Pancreas (tissue), 10 donors: ENCODE data around the gene U2AF1L4. TPM values are rescaled to one million over a fixed set of nuclear protein-coding genes. Genes with fewer than 3 reads are reported as not detected.

Source experiments
- ATAC-seq, 4 donors: fragments of 200-7000 bp; cut with Tn5 transposase; one replicate each; pipeline versions ENCODE4 v1.8.0 to v1.9.1; 2020; ENCODE audit warnings: mild to moderate bottlenecking in 4 of 4, moderate library complexity in 4 of 4
- DNase-seq, 6 donors: peaks; one replicate each; pipeline ENCODE4 v3.0.0-alpha.2; 2020
- FAIRE-seq: peaks from 2 replicates; lab custom pipeline; 2012; peaks lifted over from hg19 to GRCh38; lab: Jason Lieb, UNC
- H3K27ac ChIP-seq, 4 donors: fragments of 200-600 bp; sonication (generic); 1 replicate in 3 of 4; 2 replicates in 1 of 4; pipeline versions ENCODE4 v1.5.0 to v1.8.0; 2020
- H3K27me3 ChIP-seq, 4 donors: fragments of 200-600 bp; one replicate each; pipeline ENCODE4 v1.8.0; 2021
- H3K36me3 ChIP-seq, 3 donors: fragments of 200-600 bp; sonication (generic) in 1 of 3; one replicate each; pipeline versions ENCODE4 v1.5.0 to v1.8.0; 2020 to 2021
- H3K4me1 ChIP-seq, 3 donors: fragments of 200-600 bp; one replicate each; pipeline ENCODE4 v1.8.0; 2021
- H3K4me3 ChIP-seq, 4 donors: fragments of 200-600 bp; sonication (generic) in 2 of 4; one replicate each; pipeline versions ENCODE4 v1.5.0 to v1.8.0; 2020 to 2021
- H3K9me3 ChIP-seq, 4 donors: fragments of 200-600 bp; one replicate each; pipeline ENCODE4 v1.8.0; 2021
- WGBS, 2 donors: extraction: QIAGEN DNeasy Blood & Tissue Kit; methylation state at CpG; one replicate each; pipeline ENCODE4 v1.1.7; 2013; 5-methylcytosine and 5-hydroxymethylcytosine counted together
- intact Hi-C, 3 donors: fragments of 100-400 bp; cut with DNase I; formaldehyde crosslinking; loops; one replicate each; pipeline versions ENCODE4 v1.11.1 to v1.14.2; 2022
- polyA plus RNA-seq, 2 donors: library from polyadenylated mRNA; stranded (reverse); fragments of 200-250 nt; gene quantifications; one replicate each; pipeline ENCODE4 v1.2.3, GENCODE V29; 2013
- total RNA-seq, 6 donors: library from RNA; stranded (reverse); fragmentation: NEBNext Ultra II Directional in 4 of 6; extraction: Animal tissue kit (Norgen Biotek cat#: 25700) in 4 of 6; gene quantifications; one replicate each; pipeline versions ENCODE4 v1.2.1 to v1.2.4, GENCODE V29; 2021 to 2023
- TF ChIP-seq, protein P1 (sequence below), 4 donors: fragments of 200-600 bp; sonication (generic) in 3 of 4; IDR thresholded peaks; one replicate each; pipeline versions ENCODE4 v1.5.0 to v1.8.0; 2021; ENCODE audit warnings: antibody characterized with exemption in 4 of 4
- donor health status: healthy with polysubstance abuse.
- donor health status: DM: no; HTN: no; CAD: no; lungs with moderate emphysema.
- donor health status: DM: no; HTN: no; CAD: no.
- donor health status: control.
- donor health status: control.
- donor health status: Bipolar disorder and iron deficiency.
- donor health status: DM: yes; HTN: yes; CAD: no.
- donor health status: DM: no; HTN: no; CAD: no.
- donor health status: DM: no; HTN: no; CAD: no.
- donor health status: DM: yes; HTN: yes; CAD: no.

The U2AF1L4 gene
- total and polyA plus RNA-seq, 8 donors = 9.7 to 124 (median 12.0) TPM

DNA sequence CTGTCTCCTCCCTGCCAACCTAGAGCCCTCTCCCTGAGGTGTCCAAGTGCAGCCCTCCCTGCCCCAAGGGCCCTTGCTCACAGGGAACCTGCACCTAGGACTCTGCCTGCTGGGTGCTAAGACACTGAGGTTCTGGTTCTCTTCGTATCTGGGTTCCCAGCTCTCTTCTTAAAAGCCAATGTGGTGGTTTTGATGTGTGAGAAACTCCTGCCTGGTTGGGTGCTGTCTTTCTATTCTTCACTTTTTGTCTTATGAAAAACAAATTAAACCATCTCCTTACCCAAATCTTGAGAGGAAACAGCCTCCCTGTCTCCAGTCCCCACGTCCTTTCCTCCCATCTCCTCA is 31.7 kb downstream of the U2AF1L4 start:
- H3K27ac ChIP-seq = no peak overlapping the region
- 84 to 89% methylated on average over 2 of the region's 2 CpGs for WGBS, 2 donors
- no peaks in the 10 kb centered on the region for H3K9me3 ChIP-seq
- H3K27me3 ChIP-seq = no peaks in the 10 kb centered on the region
- ATAC-seq (no peak), FAIRE-seq (no peak), DNase-seq (no peak)
- H3K36me3 ChIP-seq = no peaks in the 10 kb centered on the region
- no peak overlapping the region for H3K4me3 ChIP-seq
- TF ChIP-seq, protein P1, sequence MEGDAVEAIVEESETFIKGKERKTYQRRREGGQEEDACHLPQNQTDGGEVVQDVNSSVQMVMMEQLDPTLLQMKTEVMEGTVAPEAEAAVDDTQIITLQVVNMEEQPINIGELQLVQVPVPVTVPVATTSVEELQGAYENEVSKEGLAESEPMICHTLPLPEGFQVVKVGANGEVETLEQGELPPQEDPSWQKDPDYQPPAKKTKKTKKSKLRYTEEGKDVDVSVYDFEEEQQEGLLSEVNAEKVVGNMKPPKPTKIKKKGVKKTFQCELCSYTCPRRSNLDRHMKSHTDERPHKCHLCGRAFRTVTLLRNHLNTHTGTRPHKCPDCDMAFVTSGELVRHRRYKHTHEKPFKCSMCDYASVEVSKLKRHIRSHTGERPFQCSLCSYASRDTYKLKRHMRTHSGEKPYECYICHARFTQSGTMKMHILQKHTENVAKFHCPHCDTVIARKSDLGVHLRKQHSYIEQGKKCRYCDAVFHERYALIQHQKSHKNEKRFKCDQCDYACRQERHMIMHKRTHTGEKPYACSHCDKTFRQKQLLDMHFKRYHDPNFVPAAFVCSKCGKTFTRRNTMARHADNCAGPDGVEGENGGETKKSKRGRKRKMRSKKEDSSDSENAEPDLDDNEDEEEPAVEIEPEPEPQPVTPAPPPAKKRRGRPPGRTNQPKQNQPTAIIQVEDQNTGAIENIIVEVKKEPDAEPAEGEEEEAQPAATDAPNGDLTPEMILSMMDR (IDR thresholded peaks at IDR 0.05) = no peak
- H3K4me1 ChIP-seq = peaks cover 6 to 8% (median 8%) of the 10 kb centered on the region in 3 donors
- intact Hi-C loops = no loop called here

DNA sequence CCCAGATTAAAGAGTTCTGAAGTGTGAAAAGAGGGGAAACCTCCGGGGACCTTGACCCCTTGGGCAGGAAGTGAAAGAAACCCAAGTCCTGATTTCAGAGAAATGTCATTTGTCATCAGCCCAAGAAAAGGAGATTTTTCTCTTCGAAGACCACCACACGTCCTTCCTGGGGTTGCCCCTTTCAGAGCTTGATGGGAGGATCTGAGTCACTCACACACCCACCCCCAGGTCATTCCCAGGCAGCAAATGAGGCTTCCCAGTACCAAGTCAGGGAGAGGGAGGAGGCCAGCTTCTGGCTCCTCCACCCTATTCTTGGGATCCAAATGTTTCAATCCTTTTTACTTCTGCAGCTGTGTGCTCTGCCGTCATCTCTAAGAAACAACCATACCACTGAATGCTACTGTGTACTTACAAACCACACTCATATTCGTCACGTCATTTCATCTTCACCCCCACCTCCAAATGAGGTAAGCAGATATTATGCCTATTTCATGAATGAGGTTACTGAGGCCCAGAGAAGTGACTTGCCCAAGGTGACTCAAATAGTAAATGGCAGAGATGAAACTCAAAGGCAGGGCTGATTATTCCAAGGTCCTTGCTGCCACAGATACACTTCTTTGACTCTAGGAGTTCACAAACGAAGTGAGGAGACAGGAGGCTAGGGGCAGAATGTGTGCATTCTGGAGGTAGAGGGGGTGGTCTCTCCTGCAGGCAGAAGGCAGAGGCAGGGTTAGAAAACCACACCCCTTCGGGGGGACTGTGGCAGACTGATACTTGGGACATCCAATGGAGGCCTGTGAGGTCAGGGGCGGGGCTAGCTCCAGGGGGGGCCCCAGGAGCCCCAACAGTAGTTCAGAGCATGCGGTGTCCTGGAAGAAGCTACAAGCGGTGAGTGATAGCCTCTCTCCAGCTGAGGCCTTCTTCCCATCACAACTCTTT is 32.4 kb downstream of the U2AF1L4 start:
- H3K4me1 ChIP-seq = peaks cover 6 to 8% (median 8%) of the 10 kb centered on the region in 3 donors
- no peak overlapping the region for H3K27ac ChIP-seq
- TF ChIP-seq, protein P1 (IDR thresholded peaks at IDR 0.05) = no peak
- no peak for FAIRE-seq
- no peak for DNase-seq
- WGBS, 2 donors = 81 to 86% methylated on average over 10 to 11 of the region's 11 CpGs
- no peaks in the 10 kb centered on the region for H3K36me3 ChIP-seq
- no peaks in the 10 kb centered on the region for H3K9me3 ChIP-seq
- no peak for ATAC-seq
- intact Hi-C loops = no loop called here
- no peak overlapping the region for H3K4me3 ChIP-seq
- H3K27me3 ChIP-seq = no peaks in the 10 kb centered on the region

DNA sequence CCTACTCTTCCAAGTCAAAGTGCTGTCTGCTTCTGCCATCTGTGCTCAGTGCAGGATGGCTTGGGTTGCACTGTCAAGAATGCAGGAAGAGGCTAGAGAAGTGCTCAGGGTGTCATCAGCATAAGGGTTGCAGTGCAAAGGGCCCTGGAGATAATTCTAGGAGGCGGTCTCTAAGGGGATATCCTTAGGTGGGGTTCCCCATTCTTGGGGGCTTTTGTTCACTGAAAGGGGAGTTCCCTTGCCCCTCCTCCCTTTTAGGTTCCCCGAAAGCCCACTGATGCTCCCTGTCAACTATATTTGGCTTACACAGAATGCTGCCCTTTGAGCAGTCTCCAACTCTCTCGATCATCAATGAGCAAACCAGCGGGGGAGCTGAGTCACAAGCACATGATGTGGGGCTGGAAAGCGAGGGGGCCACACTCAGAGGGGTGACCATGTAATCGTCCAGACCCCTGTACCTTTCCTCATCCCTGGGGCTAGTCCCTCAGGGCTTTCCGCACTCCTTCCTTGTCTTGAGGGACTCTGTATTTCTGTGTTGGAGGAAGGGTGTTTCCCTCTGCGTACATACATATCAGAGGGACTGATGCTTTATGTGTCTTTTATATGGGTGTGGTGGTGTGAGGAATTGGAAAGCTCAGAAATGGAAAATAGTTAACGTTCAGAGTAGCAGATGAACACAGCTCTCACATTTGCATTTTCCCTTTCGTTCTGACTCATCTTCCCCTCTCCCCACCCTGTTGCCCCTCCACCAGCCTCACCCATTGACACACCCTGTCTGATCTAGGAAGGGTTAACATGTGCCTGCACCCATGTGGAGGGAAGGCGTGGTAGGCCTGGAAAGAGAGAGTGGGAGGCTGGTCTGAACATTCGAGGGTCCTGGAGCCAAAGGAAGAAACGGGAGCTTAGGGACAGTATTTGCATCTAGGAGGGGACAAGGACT is 34.2 kb downstream of the U2AF1L4 start:
- H3K27me3 ChIP-seq = no peaks in the 10 kb centered on the region
- H3K27ac ChIP-seq = no peak overlapping the region
- H3K4me3 ChIP-seq = no peak overlapping the region
- no peaks in the 10 kb centered on the region for H3K9me3 ChIP-seq
- intact Hi-C loops = no loop called here
- DNase-seq = no peak
- H3K4me1 ChIP-seq = peaks cover 6 to 8% (median 8%) of the 10 kb centered on the region in 3 donors
- 57% methylated on average over 13 of the region's 13 CpGs for WGBS, 2 donors
- FAIRE-seq = no peak
- no peak for ATAC-seq
- no peaks in the 10 kb centered on the region for H3K36me3 ChIP-seq
- TF ChIP-seq, protein P1 (IDR thresholded peaks at IDR 0.05) = no peak

DNA sequence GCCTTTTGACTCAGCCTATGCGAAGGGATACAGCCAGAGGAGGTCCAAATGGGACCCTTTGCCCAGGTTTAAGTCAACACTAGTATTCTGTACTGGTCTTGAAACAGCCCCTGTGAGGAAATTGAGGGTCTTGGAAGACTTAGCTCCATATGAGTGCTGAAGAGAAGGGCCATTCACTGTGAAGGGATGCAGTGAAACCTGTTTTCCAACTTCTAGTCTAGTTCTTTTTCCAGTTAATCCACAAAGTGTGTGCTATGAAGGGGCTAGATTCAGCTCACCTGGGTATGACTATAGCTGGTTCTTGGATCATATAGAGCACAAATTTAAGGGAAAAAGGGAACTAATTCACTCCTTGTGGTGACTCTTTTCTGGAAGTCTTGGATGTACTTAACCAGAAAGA is 36.8 kb downstream of the U2AF1L4 start:
- ATAC-seq (no peak), DNase-seq (no peak), FAIRE-seq (no peak)
- no peaks in the 10 kb centered on the region for H3K4me1 ChIP-seq
- no peak overlapping the region for H3K4me3 ChIP-seq
- no peak overlapping the region for H3K27ac ChIP-seq
- 93 to 100% methylated on average over 1 of the region's 1 CpG for WGBS, 2 donors
- H3K27me3 ChIP-seq = no peaks in the 10 kb centered on the region
- TF ChIP-seq, protein P1 (IDR thresholded peaks at IDR 0.05) = no peak
- intact Hi-C loops = no loop called here
- no peaks in the 10 kb centered on the region for H3K36me3 ChIP-seq
- H3K9me3 ChIP-seq = no peaks in the 10 kb centered on the region
